ENCODE results near the gene CNGA2. TPM values are rescaled to one million over a fixed set of nuclear protein-coding genes. Genes with fewer than 3 reads are reported as not detected.
A peak's percentile ranks its signal among the peaks of the same experiment; 100 is the strongest.

CNGA2 gene
- total RNA-seq, 1 donor from 2014 or later = not detected

DNA sequence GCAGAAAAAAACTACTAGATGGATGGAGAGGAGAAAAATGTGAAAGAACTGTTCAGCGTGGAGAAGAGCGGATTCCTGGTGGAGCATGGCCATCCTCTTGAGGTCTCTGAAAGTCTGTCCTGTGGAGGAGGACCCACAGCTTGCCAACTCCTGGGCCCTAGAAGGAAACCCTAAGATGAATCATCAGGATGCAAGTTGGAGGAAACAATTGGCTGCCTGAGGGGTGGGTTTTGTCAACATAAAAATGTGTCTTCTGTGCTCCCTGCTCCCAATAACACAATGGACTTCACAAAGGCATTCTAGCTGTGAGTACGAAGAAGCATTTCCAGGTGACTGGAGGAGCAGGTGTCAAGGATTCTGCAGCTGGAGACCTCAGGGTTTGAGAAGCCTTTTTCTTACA is 37.2 kb downstream of the CNGA2 start:
- Mint-ChIP-seq H3K4me1 (ENCODE audit: unreplicated experiment) (no peaks in the 10 kb centered on the region), H3K4me3 (no peak overlapping the region), H3K36me3 (no peaks in the 10 kb centered on the region)

DNA sequence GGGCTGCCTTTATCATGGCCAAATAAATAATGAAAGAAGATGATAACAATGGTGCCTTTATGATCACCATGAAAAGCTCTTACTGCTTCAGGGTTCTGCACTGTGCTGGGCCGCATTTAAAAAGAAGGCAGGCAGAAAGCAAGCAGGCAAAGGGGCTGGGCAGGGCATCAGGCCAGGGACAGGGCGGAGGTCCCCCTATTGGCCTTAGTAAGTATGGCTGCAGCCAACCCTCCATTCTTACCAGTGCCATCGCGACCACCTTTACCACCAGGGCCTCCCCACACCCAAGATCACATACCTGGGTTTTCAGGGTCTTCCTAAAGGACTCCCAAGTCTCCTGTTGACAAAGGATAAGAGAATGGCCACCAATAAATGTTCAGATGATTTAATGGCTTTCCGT is 38.9 kb downstream of the CNGA2 start:
- Mint-ChIP-seq H3K27ac (no peak overlapping the region), H3K4me1 (ENCODE audit: unreplicated experiment) (no peaks in the 10 kb centered on the region), H3K4me3 (no peak overlapping the region), H3K27me3 (no peaks in the 10 kb centered on the region), H3K9me3 (no peaks in the 10 kb centered on the region), H3K36me3 (no peaks in the 10 kb centered on the region)
- TF ChIP-seq, protein P1, sequence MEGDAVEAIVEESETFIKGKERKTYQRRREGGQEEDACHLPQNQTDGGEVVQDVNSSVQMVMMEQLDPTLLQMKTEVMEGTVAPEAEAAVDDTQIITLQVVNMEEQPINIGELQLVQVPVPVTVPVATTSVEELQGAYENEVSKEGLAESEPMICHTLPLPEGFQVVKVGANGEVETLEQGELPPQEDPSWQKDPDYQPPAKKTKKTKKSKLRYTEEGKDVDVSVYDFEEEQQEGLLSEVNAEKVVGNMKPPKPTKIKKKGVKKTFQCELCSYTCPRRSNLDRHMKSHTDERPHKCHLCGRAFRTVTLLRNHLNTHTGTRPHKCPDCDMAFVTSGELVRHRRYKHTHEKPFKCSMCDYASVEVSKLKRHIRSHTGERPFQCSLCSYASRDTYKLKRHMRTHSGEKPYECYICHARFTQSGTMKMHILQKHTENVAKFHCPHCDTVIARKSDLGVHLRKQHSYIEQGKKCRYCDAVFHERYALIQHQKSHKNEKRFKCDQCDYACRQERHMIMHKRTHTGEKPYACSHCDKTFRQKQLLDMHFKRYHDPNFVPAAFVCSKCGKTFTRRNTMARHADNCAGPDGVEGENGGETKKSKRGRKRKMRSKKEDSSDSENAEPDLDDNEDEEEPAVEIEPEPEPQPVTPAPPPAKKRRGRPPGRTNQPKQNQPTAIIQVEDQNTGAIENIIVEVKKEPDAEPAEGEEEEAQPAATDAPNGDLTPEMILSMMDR (conservative IDR thresholded peaks at IDR 0.05) = no peak
- peak; percentile 34 for DNase-seq (ENCODE audit: extremely low spot score, unreplicated experiment)

More for the DNA sequence above, 37.2 kb downstream of the CNGA2 start:
- Mint-ChIP-seq H3K9me3 (no peaks in the 10 kb centered on the region), H3K27ac (no peak overlapping the region), H3K27me3 (no peaks in the 10 kb centered on the region)
- DNase-seq (ENCODE audit: extremely low spot score, unreplicated experiment) = peak; percentile 34
- TF ChIP-seq, protein P1 (conservative IDR thresholded peaks at IDR 0.05) = no peak

DNA sequence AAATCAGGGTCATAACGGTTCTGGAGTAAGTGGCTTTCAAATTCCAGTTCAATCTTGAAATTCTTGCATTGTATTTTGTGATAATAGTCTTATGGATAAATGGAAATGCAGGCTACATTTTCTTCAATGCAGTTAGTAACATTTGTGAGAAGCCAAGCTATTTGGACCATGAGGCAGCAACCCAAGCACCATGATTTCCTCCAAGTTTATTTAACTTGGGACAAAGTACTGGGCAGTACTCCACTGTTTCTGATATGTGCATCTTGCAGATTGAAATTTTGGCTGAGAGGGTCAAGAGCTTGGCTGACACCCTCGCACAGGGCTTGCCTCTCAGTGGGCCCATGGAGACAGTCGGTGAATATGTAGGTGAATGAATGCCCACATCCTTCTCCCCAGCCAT is 39.9 kb downstream of the CNGA2 start:
- no peaks in the 10 kb centered on the region for H3K4me1 Mint-ChIP-seq (ENCODE audit: unreplicated experiment)
- H3K27ac Mint-ChIP-seq = no peak overlapping the region
- no peaks in the 10 kb centered on the region for H3K36me3 Mint-ChIP-seq
- TF ChIP-seq, protein P1 (conservative IDR thresholded peaks at IDR 0.05) = no peak
- H3K27me3 Mint-ChIP-seq = no peaks in the 10 kb centered on the region
- DNase-seq (ENCODE audit: extremely low spot score, unreplicated experiment) = no peak
- no peaks in the 10 kb centered on the region for H3K9me3 Mint-ChIP-seq
- H3K4me3 Mint-ChIP-seq = no peak overlapping the region

DNA sequence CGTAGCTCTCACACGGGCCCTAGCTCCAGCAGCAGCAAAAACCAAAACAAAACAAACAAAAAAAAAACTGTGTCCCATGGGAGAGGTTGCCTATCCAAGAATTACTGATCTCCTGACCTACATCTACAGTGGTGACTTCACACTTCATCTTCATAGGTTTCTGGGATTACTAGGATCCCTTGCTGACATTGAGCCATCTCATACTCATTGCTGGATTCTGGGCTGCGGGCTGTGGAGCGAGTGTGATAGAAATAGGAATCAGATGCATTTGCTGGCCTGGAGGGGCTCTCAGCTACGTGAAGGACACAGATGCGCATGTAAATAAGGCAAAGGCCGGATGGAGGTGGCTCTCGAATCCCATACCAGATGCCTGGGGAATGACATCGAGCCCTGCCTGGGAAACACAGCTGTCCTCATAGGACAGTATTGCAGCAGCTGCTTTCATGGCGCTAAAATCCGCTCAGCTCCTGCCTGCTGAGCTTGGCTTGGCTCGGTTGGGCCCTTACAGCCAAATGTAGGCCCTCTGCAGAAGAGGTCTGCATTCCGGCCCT is 41.7 kb downstream of the CNGA2 start:
- no peaks in the 10 kb centered on the region for H3K4me1 Mint-ChIP-seq (ENCODE audit: unreplicated experiment)
- DNase-seq (ENCODE audit: extremely low spot score, unreplicated experiment) = no peak
- no peaks in the 10 kb centered on the region for H3K36me3 Mint-ChIP-seq
- TF ChIP-seq, protein P1 (conservative IDR thresholded peaks at IDR 0.05) = no peak
- no peaks in the 10 kb centered on the region for H3K27me3 Mint-ChIP-seq
- H3K9me3 Mint-ChIP-seq = no peaks in the 10 kb centered on the region
- H3K4me3 Mint-ChIP-seq = no peak overlapping the region
- H3K27ac Mint-ChIP-seq = no peak overlapping the region

DNA sequence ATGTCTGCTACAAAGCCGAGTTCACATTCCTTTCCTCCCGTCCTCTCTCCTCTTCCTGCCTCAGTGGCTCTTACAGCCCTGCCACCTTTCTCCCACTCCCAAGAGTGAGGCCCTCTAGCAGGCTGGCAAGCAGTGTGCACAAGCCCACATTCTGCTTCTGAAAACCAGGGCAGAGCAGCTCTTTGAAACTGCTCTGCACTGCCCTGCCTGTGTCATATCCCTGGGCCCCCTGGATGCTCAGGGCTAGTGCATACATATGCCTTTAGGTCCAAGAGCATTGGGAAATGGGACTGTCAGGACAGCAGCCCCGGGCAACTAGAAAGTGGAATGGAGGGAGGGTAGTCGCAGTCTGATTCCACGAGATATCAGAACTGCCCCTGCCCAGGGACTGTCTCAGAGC is 42.4 kb downstream of the CNGA2 start:
- TF ChIP-seq, protein P1 (conservative IDR thresholded peaks at IDR 0.05) = no peak
- no peak overlapping the region for H3K4me3 Mint-ChIP-seq
- no peaks in the 10 kb centered on the region for H3K4me1 Mint-ChIP-seq (ENCODE audit: unreplicated experiment)
- no peaks in the 10 kb centered on the region for H3K36me3 Mint-ChIP-seq
- no peaks in the 10 kb centered on the region for H3K27me3 Mint-ChIP-seq
- H3K9me3 Mint-ChIP-seq = no peaks in the 10 kb centered on the region
- DNase-seq (ENCODE audit: extremely low spot score, unreplicated experiment) = no peak
- no peak overlapping the region for H3K27ac Mint-ChIP-seq

DNA sequence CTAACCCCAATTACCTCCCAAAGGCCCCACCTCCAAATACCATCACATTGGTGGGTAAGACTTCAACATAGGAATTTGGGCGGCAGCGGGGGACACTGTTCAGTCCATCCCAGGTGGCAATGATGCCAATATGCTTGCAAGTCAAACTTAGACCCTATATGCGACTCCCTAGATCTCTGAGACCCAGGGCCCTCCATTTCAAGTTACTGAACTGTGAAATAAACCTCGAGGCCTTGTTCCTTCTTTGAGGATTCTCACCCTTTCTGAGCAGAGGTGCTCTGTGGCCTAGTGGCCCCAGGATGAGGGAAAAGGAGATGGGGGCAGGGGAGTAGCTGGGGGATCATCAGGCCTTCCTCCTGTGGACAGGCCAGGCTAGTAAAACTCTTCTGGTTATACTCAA is 44.7 kb downstream of the CNGA2 start:
- H3K4me3 Mint-ChIP-seq = no peak overlapping the region
- H3K36me3 Mint-ChIP-seq = no peaks in the 10 kb centered on the region
- no peaks in the 10 kb centered on the region for H3K27me3 Mint-ChIP-seq
- H3K4me1 Mint-ChIP-seq (ENCODE audit: unreplicated experiment) = no peaks in the 10 kb centered on the region
- H3K27ac Mint-ChIP-seq = no peak overlapping the region
- no peaks in the 10 kb centered on the region for H3K9me3 Mint-ChIP-seq
- TF ChIP-seq, protein P1 (conservative IDR thresholded peaks at IDR 0.05) = no peak
- DNase-seq (ENCODE audit: extremely low spot score, unreplicated experiment) = peak; percentile 39

Data from type B pancreatic cell (in vitro differentiated cells).